DND-41 (cell line): ENCODE results near the gene CIT.

ENCODE experiments used
- CTCF ChIP-seq: IDR thresholded peaks from 2 replicates; pipeline ENCODE4 v1.5.1; 2012; ENCODE audit warnings: borderline replicate concordance, low read length, moderate library complexity, mild to moderate bottlenecking; ENCODE audit not compliant: poor library complexity, severe bottlenecking; ENCODE audit errors: extremely low read depth
- EZH2 ChIP-seq: IDR thresholded peaks from 3 replicates; pipeline ENCODE4 v1.6.1; 2012; ENCODE audit warnings: borderline replicate concordance, low read depth, mild to moderate bottlenecking, moderate library complexity, low read length, inconsistent platforms; ENCODE audit not compliant: severe bottlenecking

DNA sequence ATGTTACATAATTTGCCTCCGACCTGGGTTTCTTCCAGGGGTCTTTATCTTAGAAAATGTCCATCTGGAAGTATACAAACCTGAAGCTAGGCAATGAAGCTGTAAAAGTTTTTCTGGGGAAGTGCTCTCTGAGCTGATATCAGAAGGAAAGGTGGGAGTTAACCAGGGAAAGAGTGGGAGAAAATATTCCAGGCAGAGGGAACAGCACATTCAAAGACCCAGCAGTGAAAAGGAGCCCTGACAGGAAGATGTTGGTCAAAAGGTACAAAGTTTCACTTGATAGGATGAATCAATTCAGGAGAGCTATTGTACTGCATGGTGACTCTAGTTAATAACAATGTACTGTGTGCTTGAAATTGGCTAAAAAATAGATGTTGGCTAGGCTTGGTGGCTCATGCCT is 17.8 kb upstream of the CIT start:
- no peak for TF ChIP-seq CTCF
- no peak for TF ChIP-seq EZH2
